ENCODE data around the gene NAV3.

- TF ChIP-seq CTCF (IDR thresholded peaks at IDR 0.05; ENCODE audit: insufficient read depth, low read length) (no peak), REST (IDR thresholded peaks at IDR 0.05; ENCODE audit: insufficient replicate concordance, low read depth) (no peak), POLR2AphosphoS5 (IDR thresholded peaks at IDR 0.05; ENCODE audit: low read depth) (no peak), GABPA (IDR thresholded peaks at IDR 0.05; ENCODE audit: low read depth) (no peak)
Measured at GRCh38 chr12:78210506-78210860, 379.8 kb downstream of the NAV3 start.

Data from HL-60 (cell line).